Adipocyte (in vitro differentiated cells): ENCODE measurements around the gene CDC27.
"Not testable (repeated sequence)": the region's sequence is repeated elsewhere in the genome, so short reads cannot be mapped to it uniquely, and the experiment has no call there.

Experiments used
- DNase-seq: peaks from one replicate; pipeline ENCODE4 v3.0.0-alpha.2; 2015; ENCODE audit warnings: low read depth
- H3K27me3 ChIP-seq: replicated peaks from 2 replicates; pipeline ENCODE4 v1.7.0; 2013; ENCODE audit warnings: mild to moderate bottlenecking, low read length, moderate library complexity; ENCODE audit not compliant: control insufficient read depth, insufficient read depth
- H3K36me3 ChIP-seq: 2 replicates; pipeline ENCODE4 v1.7.0; 2013; ENCODE audit warnings: low read length, mild to moderate bottlenecking, moderate library complexity; ENCODE audit not compliant: control insufficient read depth, insufficient read depth, severe bottlenecking
- H3K4me1 ChIP-seq: 2 replicates; pipeline ENCODE4 v1.7.0; 2013; ENCODE audit warnings: mild to moderate bottlenecking, low read length, moderate library complexity; ENCODE audit not compliant: control insufficient read depth, insufficient read depth
- H3K4me3 ChIP-seq: 2 replicates; pipeline ENCODE4 v1.7.0; 2013; ENCODE audit warnings: mild to moderate bottlenecking, low read length, moderate library complexity
- H3K9ac ChIP-seq: 2 replicates; pipeline ENCODE4 v1.7.0; 2013; ENCODE audit warnings: mild to moderate bottlenecking, low read length, moderate library complexity
- H3K9me3 ChIP-seq: 2 replicates; pipeline ENCODE4 v1.7.0; 2013; ENCODE audit warnings: mild to moderate bottlenecking, low read length, moderate library complexity; ENCODE audit not compliant: control insufficient read depth

The CDC27 gene

GRCh38 chr17:47168896-47169295, 20.2 kb downstream of the CDC27 start:
- H3K4me1 ChIP-seq, H3K9ac ChIP-seq, H3K27me3 ChIP-seq, DNase-seq, H3K4me3 ChIP-seq, H3K9me3 ChIP-seq: not testable (repeated sequence)
- peaks cover 79% of the 10 kb centered on the region for H3K36me3 ChIP-seq

GRCh38 chr17:47166854-47167253, 22.2 kb downstream of the CDC27 start:
- DNase-seq, H3K4me1 ChIP-seq, H3K9me3 ChIP-seq, H3K27me3 ChIP-seq, H3K9ac ChIP-seq, H3K4me3 ChIP-seq: not testable (repeated sequence)
- H3K36me3 ChIP-seq = peaks cover 90% of the 10 kb centered on the region

GRCh38 chr17:47165137-47165536, 24.0 kb downstream of the CDC27 start:
- Histone ChIP-seq H3K4me3 (no peak overlapping the region), H3K36me3 (peaks cover 92% of the 10 kb centered on the region), H3K4me1 (no peaks in the 10 kb centered on the region), H3K9ac (no peak overlapping the region), H3K9me3 (no peaks in the 10 kb centered on the region), H3K27me3 (no peaks in the 10 kb centered on the region)
- DNase-seq = no peak

- Histone ChIP-seq H3K36me3 (peaks cover 93% of the 10 kb centered on the region), H3K27me3 (no peaks in the 10 kb centered on the region), H3K4me3 (no peak overlapping the region), H3K9ac (no peak overlapping the region), H3K9me3 (no peaks in the 10 kb centered on the region), H3K4me1 (no peaks in the 10 kb centered on the region)
- no peak for DNase-seq
Measured at GRCh38 chr17:47164263-47164662, 24.8 kb downstream of the CDC27 start.

- Histone ChIP-seq H3K9me3 (no peaks in the 10 kb centered on the region), H3K36me3 (peaks cover 93% of the 10 kb centered on the region), H3K9ac (no peak overlapping the region), H3K4me1 (no peaks in the 10 kb centered on the region), H3K4me3 (no peak overlapping the region), H3K27me3 (no peaks in the 10 kb centered on the region)
- no peak for DNase-seq
Measured at GRCh38 chr17:47162013-47162622, 27.0 kb downstream of the CDC27 start.

GRCh38 chr17:47159315-47159714, 29.8 kb downstream of the CDC27 start:
- Histone ChIP-seq H3K4me3 (no peak overlapping the region), H3K36me3 (peaks cover 92% of the 10 kb centered on the region), H3K27me3 (no peaks in the 10 kb centered on the region), H3K4me1 (no peaks in the 10 kb centered on the region), H3K9me3 (no peaks in the 10 kb centered on the region), H3K9ac (no peak overlapping the region)
- no peak for DNase-seq

GRCh38 chr17:47145351-47145750, 43.7 kb downstream of the CDC27 start:
- no peaks in the 10 kb centered on the region for H3K4me1 ChIP-seq
- no peak overlapping the region for H3K9ac ChIP-seq
- no peak overlapping the region for H3K4me3 ChIP-seq
- no peak for DNase-seq
- no peaks in the 10 kb centered on the region for H3K9me3 ChIP-seq
- no peaks in the 10 kb centered on the region for H3K27me3 ChIP-seq
- H3K36me3 ChIP-seq = peaks cover 91% of the 10 kb centered on the region

GRCh38 chr17:47135235-47135634, 53.9 kb downstream of the CDC27 start:
- Histone ChIP-seq H3K36me3 (peaks cover 70% of the 10 kb centered on the region), H3K4me3 (no peak overlapping the region), H3K9ac (no peak overlapping the region), H3K27me3 (no peaks in the 10 kb centered on the region), H3K9me3 (no peaks in the 10 kb centered on the region), H3K4me1 (no peaks in the 10 kb centered on the region)
- DNase-seq = no peak

- peaks cover 68% of the 10 kb centered on the region for H3K36me3 ChIP-seq
- not testable (repeated sequence) for H3K9me3 ChIP-seq
Measured at GRCh38 chr17:47134354-47134753, 54.7 kb downstream of the CDC27 start.

GRCh38 chr17:47131761-47132160, 57.3 kb downstream of the CDC27 start:
- H3K27me3 ChIP-seq = no peaks in the 10 kb centered on the region

More at GRCh38 chr17:47134354-47134753, 54.7 kb downstream of the CDC27 start:
- DNase-seq, H3K4me1 ChIP-seq, H3K27me3 ChIP-seq, H3K9ac ChIP-seq, H3K4me3 ChIP-seq: not testable (repeated sequence)

GRCh38 chr17:47126835-47127234, 62.3 kb downstream of the CDC27 start:
- H3K9ac ChIP-seq, H3K4me3 ChIP-seq, H3K27me3 ChIP-seq, H3K9me3 ChIP-seq, H3K4me1 ChIP-seq: not testable (repeated sequence)
- H3K36me3 ChIP-seq = peaks cover 83% of the 10 kb centered on the region
- DNase-seq = peak; percentile 29

More at GRCh38 chr17:47131761-47132160, 57.3 kb downstream of the CDC27 start:
- H3K4me3 ChIP-seq = no peak overlapping the region
- DNase-seq = no peak
- H3K9ac ChIP-seq = no peak overlapping the region
- no peaks in the 10 kb centered on the region for H3K9me3 ChIP-seq
- peaks cover 64% of the 10 kb centered on the region for H3K36me3 ChIP-seq
- peaks cover 4% of the 10 kb centered on the region for H3K4me1 ChIP-seq

GRCh38 chr17:47123262-47123661, 65.8 kb downstream of the CDC27 start:
- Histone ChIP-seq H3K4me1 (peaks cover 30% of the 10 kb centered on the region), H3K36me3 (peaks cover 77% of the 10 kb centered on the region)
- not testable (repeated sequence) for H3K4me3 ChIP-seq, H3K9ac ChIP-seq, H3K9me3 ChIP-seq, DNase-seq, H3K27me3 ChIP-seq
